GM18907 (cell line): Measurements from ENCODE around the gene NETO1.

Experiments used
- ATAC-seq: cut with Tn5 transposase; IDR thresholded peaks from one replicate; pipeline ENCODE4 v1.9.1; 2021; ENCODE audit warnings: mild to moderate bottlenecking, moderate library complexity; ENCODE audit not compliant: unreplicated experiment

Gene NETO1, protein sequence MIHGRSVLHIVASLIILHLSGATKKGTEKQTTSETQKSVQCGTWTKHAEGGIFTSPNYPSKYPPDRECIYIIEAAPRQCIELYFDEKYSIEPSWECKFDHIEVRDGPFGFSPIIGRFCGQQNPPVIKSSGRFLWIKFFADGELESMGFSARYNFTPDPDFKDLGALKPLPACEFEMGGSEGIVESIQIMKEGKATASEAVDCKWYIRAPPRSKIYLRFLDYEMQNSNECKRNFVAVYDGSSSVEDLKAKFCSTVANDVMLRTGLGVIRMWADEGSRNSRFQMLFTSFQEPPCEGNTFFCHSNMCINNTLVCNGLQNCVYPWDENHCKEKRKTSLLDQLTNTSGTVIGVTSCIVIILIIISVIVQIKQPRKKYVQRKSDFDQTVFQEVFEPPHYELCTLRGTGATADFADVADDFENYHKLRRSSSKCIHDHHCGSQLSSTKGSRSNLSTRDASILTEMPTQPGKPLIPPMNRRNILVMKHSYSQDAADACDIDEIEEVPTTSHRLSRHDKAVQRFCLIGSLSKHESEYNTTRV

GRCh38 chr18:72867746-72868584, at the start of gene NETO1:
TSS of gene NETO1 (minus strand) at chr18:72867987. CDS start at chr18:72867291, 696 bp downstream.
- no peak for ATAC-seq

- no peak for ATAC-seq
These were observed 42.3 kb upstream of the NETO1 start for GRCh38 chr18:72910045-72910444.

DNA sequence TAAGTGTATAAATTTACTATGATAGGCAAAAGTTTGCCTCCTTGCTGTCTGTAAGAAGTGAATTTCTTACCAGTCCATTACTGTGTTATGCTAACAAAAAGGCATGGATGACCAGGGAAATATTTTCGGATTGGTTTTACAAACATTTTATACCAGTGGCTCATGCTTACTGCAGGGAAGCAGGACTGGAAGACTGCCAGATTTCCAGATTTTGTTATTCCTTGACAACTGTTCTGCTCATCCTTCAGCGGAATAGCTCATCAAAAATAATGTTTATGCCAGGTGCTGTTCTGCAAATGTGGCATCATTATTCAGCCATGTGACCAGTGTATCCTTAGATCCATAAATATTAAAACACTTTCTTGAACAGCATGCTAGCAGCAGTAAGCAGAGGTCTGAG, 40.4 kb upstream of the NETO1 start:
- no peak for ATAC-seq

DNA sequence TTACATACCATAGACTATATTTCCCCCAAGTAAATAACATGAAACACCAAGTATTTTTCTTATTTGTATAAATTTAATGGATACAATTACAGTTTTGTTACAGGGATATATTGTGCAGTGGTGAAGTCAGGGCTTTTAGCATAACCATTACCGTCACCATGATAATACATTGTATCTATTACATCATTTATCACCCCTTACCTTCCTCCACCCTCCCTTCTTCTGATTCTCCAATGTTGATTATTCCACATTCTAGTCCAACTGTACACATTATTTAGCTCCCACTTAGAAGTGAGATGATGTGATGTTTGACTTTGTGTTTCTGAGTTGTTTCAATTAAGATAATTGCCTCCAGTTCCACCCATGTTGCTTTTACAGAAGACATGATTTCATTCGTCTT, 35.2 kb upstream of the NETO1 start:
- ATAC-seq = no peak

DNA sequence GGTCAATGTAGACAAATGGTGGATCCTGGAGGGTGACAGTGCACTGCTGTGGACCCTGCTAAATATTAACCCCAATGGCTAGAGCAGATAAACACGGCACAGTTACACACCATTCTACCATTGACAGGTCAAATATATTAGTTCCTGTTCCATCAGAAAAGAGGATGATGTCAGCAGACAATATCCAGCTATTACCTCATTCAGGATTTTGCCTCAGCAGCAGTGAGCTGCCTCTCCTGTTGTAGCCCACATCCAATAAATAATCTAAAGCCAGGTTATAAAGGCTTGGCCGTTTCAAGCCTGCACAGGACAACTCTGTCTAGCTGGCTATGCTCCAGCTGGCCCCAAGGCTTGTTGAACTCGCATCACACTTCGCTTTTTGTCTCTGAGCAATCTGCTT, 31.6 kb upstream of the NETO1 start:
- no peak for ATAC-seq

DNA sequence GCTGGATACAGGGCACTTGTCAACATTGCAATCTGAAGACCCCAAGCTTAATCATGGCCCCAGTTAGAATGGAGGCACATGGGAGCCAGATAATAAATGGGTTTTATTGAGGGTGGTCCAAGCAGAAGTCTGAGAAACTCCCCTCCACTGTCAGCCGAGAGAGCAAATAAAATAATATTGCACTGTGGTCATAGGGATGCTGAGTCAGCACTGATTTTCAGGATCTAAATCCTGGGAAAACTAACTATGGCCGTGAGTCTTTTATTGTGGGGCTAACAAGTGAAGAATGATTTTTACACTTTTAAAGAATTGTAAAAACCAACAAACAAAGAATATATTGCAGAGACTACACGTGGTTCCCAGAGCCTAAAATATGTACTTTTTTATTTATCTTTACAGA, 31.1 kb upstream of the NETO1 start:
- ATAC-seq = no peak

GRCh38 chr18:72895548-72895947, 27.8 kb upstream of the NETO1 start:
- ATAC-seq = no peak

DNA sequence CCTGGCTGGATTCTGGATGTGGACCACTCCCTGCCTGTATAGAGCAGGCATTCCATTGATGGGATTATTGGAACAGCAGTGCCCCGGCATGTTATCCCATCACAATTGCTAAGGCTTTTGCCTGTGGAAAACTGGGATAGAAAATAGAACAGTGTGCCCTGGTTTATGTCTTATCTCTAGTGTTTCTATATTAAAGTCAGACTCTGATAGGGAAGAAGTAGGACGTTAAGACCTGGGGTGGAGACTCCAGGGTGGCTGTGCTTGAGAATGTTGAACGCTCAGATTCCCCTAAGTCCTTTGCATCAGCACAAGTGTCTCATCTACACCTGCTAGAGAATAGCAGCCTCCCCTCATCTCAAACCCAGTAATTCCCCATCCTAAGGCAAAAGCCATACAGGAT, 10.8 kb upstream of the NETO1 start:
- no peak for ATAC-seq

DNA sequence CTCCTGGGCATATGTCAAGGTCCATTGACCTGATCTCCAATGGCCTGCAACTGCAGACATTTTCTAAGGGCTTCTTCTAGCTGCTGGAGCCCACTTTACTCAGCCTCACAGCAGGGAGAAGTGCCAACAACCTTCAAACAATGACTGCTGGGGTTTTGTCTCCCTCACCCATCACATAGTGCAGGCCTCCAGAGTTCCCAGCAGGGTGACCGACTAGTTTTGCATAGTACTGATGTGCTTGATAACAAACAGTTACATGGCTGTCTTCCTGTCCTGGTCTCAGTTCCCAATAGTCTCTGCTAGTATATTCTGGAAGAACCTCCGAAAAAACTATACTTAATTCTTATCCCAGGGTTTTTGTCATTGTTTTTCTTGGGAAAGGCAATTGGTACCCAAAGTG, 10.4 kb upstream of the NETO1 start:
- no peak for ATAC-seq

DNA sequence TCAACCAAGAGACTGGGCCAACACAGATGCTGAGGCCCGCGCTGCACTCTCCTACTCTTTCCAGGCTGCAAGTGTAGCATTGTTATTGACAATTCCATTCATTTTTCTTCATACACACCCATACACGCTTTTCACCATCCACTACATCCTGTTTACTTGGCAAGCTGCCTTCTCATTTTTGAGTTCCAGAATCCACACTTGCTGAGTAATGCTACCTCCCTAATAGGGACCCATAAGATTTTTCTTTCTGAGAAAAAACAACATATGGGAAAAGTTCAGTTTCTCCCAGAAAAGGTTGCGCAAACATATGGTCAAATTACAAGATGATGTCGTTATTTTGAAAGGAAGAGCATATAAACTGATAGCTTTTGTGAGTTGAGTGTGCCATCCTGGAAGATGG, 3.3 kb upstream of the NETO1 start:
- no peak for ATAC-seq

DNA sequence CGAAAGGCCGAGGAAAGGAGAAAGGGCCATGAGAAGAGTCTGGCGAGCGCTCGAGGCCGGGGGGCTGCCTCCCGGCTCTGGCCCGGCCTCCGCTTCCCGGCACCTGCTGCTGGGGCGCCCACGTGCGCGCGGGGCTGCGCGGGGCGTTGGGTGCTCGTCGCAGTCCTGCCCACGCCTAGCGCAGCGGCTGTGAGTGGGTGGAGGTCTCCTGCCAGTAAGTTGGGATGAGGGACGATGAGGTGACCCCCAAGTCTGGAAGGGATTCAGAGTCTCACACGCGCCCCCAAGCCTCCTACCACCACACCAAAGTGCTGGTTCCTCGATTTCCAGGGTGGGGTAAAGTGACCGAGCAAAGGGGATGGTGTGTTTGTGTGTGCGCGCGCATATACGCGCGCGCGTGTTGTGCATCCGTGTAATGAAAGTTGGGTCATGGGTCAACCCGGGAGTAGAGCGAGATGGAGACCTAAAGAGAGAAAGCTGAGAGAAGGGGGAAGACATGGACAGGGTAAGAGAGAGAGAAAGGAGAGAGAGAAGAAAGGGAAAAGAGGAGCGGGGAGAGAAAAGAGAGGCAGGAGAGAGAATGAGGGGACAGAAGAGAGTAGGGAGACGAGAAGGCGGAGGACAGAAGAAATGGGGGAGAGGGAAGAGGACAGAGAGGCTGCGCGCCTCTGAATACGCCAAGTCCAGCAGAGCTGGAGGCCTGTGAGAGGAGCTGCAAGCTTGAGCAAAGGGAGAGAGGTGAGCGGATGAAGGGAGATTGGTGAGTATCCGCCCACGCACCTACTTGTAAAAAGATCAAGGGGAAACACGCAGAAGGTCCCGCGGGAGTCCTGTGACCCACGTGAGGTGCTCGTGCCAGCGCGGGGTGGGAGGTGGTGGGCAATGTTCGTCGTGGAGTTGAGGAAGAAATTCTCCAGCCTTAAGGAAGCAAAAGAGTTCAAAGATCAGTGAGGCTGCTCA, 1.7 kb upstream of the NETO1 start:
- no peak for ATAC-seq

GRCh38 chr18:72868585-72869225, 918 bp upstream of the NETO1 start:
- no peak for ATAC-seq

DNA sequence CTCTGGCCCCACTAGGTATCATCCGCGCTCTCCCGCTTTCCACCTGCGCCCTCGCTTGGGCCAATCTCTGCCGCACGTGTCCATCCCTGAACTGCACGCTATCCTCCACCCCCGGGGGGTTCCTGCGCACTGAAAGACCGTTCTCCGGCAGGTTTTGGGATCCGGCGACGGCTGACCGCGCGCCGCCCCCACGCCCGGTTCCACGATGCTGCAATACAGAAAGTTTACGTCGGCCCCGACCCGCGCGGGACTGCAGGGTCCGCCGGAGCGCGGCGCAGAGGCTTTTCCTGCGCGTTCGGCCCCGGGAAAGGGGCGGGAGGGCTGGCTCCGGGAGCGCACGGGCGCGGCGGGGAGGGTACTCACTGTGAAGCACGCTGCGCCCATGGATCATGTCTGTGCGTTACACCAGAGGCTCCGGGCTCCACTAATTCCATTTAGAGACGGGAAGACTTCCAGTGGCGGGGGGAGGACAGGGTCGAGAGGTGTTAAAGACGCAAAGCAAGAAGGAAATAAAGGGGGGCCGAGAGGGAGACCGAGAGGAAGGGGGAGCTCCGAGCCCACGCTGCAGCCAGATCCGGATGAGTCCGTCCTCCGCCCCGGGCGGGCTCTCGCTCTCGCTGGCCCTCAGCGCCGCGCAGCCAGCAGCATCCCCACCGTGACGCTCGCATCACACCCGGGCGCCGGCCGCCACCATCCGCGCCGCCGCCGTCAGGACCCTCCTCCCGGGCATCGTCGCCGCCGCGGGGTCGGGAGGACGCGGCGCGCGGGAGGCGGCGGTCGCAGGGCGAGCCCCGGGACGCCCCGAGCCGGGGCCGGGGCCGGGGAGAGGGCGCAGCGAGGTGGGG, 664 bp downstream of the NETO1 start:
- ATAC-seq = no peak

DNA sequence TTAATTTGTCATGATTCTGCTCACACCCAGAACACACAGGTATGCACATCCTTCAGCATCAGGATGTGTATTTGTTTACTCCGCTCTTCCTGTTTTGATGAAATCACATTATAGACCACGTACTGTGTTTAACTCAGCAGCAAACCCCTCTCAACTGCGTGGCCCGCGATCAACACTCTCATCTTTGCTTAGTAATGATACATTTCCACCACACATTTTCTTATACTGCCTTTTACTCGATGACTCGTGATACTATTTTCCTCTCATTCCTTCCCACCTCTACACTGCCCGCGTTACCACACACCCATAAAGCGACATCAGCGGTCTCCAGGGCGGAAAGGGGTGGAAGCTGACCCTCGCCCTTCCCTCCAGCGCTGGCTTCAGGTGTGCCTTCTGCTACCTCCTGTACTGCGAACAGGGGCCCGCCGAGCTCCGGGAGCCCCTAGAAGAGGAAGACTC, 1.3 kb downstream of the NETO1 start:
- ATAC-seq = no peak

GRCh38 chr18:72863754-72864153, 4.0 kb downstream of the NETO1 start:
- ATAC-seq = no peak

GRCh38 chr18:72859088-72859487, 8.7 kb downstream of the NETO1 start:
- ATAC-seq = no peak

GRCh38 chr18:72849671-72850070, 18.1 kb downstream of the NETO1 start:
- no peak for ATAC-seq

GRCh38 chr18:72848503-72849237, 19.1 kb downstream of the NETO1 start:
- ATAC-seq = no peak

DNA sequence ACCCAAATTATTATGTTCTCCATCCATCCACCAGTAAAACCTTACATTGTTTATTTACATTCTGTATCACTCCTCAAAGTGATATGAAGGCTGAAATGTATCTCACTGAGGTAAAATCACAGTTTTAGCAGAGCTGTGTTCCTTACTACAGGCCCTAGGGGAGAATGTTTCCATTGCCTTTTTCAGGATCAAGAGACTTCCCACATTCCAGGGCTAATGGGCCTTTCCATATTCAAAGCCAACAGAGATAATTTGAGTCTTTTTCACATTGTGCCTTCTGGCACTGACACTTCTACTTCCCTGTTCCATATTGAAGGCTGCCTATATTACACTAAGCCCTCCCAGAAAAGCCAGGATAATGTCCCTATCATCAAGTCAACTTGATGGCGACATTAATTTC, 20.0 kb downstream of the NETO1 start:
- ATAC-seq = no peak
